Activated CD4-positive, alpha-beta T cell treated with anti-CD3 and anti-CD28 coated beads for 48 hours (primary cell): ENCODE measurements around the gene NKX1-1.
"Not testable (repeated sequence)": the region's sequence is repeated elsewhere in the genome, so short reads cannot be mapped to it uniquely, and the experiment has no call there.

ENCODE experiments used
- DNase-seq: peaks from one replicate; pipeline ENCODE4 v3.0.0-alpha.2; 2020

Gene NKX1-1

DNA sequence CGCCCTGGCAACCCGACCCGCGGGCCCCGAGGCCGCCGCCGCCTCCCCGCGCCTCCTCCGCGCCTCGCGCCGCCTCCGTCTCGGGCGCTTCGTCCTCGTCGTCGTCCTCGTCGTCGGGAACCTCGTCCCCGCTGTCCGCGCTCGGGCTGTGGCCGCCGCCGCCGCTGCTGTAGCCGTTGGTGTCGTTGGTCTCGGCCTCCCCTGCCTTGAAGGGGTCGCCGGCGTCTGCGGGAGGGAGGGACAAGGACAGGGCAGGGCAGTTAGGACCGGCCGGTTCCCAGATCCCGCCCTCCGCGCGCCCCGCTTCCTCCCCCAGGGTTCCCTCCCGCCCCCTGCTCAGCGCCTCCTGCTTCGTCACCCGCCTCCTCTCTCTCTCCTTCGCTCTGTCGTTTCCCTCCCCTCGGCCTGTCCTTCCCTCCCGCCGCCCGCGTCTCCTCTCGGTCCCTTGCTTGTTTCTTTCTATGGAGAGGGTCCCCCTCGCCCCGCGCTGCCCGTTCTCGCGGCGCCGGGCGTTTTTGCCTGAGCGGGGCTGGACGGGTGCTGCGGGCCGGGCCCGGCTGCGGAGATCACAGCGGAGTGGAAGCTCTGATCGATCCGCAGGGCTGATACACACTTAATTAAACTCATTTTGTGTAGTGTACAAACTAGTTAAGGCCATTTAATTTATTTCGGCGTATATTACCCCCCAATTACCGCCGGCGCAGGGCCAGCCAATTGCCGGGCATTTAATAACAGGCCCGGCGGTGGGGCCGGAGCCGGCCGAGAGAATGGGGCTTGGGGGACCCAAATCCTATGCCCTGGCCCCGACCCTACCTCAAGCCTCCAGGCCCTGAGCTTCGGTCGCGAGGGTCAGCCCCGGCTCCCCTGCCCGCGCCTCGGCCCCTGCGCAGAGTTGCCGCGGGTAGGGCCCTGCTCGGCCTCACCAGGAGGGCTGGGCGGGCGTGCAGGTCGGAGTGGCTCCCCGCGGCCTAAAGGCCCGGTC is 2.4 kb downstream of the NKX1-1 start:
- no peak for DNase-seq

DNA sequence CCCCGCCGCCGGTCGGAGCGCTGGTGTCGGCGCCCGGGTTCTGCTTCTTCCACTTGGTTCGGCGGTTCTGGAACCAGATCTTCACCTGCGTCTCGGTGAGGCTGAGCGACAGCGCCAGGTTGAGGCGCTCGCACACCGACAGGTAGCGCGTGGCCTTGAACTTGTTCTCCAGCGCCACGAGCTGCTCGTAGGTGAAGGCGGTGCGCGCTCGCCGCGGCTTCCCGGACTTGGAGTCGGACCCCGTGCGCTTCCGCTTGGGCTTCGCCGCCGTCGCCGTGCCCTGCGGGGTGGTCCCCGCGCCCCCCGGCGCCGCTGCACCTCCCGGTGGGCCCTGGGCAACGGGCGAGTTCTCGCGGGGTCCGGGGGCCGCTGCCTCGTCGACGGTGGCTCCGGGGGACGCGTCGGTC is 3.1 kb downstream of the NKX1-1 start:
- DNase-seq, result no peak

DNA sequence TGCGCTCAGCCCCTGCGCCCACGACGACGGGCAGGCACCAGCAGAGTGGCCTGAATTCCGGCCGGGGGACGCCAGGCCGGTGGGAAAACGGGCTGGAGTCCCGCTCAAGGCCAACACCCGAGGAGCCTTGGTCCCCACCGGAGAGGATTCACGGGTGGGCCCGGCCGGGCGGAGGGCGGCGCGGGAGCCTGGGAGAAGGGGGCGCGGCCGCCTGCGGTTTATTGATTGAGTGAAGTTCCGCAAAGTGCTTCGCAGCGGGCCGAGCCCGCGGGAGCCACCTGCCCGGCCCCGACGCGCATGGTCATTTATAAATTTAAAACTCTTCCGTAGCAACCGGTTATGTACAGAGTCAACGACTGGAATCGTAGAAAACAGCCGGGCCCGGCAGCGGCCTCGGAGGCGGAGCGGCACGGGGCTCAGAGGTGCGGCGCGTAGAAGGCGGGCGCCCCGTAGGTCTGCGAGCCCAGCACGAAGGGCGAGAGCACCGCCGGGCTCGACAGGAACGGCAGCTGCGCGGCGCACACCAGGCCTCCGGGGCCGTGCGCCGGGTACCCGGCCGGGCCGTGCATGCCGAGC is 3.6 kb downstream of the NKX1-1 start:
- DNase-seq, result no peak

DNA sequence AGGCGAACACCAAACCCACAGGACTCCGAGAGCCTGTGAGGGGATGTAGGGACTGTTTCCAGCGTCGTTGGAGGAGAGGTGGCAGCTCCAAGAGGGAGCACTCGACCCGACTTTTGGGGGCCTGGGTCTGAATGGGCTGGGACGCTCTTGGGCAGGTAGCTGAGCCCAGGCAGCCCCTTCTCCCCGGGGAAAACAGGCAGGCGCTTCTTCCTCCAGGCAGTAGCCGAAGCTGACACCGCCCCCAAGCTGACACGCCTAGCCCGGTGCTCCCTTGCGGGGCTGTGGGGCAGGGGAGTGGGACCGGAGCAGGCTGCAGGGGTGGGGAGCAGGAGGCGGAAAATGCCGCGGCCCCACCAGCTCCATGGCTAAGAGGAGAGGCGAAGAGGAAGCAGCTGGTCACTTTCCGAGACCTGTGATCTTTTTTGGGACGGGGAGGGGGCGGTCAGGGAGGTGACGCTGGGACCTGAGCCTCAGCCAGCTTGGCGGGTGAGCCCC is 4.2 kb downstream of the NKX1-1 start:
- no peak for DNase-seq

DNA sequence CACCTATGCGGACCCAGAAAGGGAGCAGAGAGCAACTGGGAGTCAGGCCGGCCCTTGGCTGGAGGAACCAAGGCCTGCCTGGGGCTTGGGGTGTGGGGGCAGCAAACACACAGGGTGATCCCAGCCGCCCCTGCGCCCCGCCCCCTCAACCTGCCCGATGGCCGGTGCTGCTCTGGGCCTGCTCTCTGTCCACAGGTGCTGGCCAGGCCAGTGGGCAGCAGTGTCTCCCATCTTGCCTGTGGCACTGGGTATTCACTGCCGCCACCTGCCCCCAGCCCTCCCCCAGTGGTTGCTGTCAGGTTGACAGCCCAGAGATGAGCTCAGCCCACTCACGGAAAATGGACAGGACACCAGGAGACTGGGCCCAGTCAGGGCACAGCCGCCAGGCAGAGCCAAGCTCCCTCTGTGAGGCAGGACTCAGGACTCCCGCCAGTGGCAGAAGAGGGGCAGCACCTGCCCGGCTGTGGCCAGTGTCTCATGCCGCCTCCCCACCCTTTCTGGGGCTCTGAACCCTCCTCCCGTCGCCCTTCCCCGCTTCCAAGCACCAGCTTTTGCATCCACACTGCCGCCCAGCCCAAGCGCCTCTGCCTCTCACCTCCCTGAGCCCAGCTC is 4.7 kb downstream of the NKX1-1 start:
- DNase-seq, result no peak

DNA sequence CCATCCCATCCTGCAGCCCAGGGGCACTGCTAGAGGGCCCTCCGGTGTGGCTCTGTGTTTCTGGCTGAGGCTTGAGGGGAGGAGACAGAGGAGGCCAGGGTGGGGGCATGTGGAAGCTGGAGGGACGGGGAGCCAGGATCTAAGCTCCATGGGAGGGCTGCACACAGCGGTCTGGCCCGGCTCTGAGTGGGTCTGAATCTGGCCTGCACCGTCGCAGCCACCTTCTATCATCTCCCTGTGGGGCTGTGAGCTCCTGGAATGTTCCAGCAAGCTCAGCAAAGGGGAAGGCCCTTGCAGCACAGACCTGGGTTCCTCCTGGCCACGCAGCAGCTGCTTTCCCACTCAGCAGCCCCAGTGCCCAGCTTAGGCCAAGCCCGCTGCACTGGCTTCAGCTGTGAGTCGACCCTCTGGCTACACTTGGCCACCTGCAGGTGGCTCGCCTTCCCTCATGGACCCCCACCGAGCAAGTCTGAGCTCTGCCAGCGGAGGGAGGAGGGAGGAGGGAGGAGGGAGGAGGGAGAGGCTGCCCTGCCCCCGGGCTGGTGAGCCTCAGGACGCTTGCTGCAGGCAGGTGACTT is 5.3 kb downstream of the NKX1-1 start:
- no peak for DNase-seq

DNA sequence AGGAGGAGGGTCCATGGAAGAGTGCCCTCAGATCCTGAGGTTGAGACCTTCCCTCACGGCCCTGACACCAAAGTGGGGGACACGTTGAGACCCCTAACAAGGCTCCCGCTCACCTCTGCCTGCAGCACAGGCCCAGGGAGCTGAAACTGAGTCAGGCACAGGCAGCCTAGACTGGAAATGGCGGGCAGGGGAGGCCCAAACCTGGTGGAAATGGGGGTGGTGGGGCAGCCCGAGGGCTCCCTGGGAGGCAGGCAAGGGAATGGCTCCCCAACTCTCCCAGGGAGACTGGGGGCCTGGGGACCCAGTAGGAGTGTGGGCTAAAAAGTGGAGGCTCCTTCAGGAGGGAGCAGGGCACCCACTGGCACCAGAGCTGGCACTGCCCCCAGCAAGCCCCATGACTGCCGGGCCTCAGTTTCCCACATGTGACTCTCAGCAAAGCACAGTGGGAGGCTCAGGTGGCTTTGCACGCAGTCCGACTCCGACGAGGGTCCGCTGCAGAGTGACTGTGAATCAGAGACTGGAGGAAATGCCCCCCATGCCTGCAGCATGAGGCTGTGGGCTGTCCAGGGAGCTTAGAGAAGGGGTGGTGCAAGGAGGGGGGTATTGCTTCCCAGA is 5.9 kb downstream of the NKX1-1 start:
- DNase-seq, result no peak

DNA sequence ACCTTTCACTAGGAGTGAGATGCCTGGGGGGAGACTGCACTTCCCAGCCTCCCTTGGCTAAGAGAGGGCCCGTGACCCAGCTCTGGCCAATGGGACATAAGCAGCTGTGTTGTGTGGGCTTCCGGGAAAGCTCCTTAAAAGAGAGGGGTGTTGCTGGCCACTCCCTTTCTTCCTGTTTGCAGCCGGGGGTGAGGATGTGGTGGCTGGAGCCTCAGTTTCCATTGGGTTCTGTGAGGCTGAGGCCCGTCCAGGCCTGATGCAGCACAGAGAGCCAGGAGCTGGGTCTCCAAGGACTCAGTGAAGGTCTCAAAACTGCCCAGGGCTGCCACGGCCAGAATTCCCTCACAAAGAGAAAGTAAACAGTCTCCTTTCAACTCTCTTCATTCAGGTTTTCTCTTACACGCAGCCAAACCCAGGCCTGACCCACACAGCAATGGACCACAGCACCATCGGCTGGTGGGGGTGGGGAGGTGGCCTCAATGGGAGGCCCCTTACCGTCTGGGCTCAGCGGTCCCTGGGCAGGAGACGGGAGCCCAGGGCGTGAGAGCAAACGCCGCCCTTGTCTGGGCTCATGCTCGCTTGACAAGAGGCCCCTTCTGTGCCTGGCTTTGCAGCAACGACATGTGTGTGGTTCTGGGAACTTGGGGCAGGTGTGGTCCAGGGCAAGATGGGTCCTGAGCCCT is 6.6 kb downstream of the NKX1-1 start:
- DNase-seq, result no peak

DNA sequence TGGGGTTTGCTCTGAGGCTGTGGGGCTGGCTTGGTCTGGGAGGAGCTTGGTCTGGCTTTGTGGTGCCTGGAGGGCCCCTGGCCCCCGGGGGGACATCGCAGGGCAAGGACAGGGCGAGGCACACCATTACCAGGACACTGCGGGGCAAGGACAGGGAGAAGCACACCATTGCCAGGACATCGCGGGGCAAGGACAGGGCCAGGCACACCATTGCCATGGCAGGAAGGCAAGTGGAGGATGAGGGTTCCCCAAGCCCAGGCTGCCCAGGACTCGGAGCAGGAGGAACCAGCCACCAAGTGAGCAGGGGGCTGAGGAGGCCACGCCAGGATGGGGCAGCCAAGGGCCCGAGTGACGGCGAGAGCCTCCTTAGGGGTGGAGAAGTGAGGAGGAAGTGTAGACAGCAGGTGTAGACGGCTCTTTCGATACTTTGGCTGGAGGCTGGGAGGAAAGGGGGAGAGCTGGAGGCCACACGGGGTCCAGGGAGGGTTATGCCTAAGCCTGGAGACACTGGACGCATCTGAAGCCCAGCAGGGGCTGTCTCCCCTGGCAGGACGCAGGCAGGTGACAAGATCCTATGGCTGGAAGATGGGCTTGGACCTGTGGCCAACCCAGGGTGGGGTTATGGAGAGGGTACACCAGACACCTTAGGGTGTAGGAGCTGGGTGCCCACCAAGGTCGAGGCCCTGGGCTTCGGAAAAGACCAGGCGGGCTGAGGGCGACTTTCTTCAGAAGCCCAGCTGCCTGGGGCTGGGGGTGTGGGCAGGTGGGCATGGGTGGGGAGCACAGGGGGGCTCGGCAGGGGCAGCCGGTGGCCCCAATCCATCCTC is 7.3 kb downstream of the NKX1-1 start:
- DNase-seq, result no peak

DNA sequence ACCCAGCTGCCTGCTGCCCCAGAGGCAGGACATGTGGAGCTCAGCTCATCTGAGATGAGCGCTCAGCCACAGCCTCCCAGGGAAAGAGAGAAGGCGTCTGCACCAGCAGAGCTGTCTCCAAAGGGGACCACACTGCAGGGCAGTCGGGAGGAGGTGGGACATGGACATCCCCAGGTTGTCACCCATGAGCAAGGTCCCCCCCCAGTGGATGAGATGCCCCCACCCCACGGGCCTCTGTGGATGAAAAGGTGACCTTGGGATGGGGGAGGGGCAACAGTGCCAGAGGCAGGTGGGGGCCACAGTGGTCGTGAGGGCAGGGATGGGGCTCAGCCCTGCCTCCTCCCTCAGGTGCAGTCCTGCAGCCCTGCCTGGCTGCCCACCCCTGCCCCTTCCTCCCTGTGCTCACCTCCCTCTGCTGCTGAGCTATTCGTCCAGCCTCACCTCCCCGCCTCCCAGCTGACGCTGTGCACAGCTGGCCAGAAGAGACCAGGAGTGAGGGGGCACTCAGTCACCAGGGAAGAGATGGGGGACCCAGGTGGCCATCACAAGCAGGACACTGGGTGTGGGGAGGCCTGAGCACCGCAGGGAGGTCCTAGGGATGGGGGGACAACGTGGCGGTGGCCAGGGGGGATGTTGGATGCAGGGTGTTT is 9.3 kb downstream of the NKX1-1 start:
- DNase-seq, result no peak

DNA sequence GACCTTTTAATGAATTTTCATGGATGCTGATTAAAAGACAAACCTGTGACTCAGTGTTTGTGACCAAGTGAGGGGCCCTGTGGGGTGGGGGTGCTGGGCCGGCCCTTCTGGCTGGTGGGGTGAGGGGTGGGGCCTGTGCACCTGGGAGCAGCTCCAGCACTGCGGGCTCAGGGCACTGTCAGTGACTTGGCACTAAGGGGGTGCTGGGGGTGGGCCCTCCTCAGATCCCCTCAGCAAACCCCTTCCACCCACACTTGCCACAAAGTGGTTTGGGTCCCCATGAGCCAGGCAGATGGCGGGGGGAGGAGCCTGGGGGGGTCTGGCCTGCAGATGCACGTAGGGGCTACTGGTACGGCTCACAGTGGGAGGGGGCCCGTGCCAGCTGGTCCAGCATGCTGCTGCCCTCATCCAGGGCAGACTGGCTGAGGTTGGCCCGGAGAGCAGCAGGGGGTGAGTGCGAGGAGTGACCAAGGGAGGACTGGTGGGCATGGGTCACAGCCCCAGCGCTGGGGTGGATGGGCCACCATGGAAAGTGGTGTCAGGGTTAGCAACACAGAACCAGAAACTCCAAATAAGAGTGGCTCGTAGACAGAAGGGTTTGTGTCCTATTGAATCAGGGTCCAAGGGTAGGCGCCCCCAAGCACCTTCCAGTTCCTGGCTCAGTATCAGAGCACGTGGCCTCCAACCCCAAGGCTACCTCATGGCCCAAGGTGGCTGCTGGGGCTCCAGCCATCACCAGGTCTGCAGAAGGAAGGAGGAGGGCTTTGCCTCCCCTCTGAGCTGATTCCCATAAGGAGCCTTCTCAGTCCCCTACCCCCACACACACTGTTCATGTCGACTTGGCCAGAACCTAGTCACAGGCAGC is 10.1 kb downstream of the NKX1-1 start:
- no peak for DNase-seq

DNA sequence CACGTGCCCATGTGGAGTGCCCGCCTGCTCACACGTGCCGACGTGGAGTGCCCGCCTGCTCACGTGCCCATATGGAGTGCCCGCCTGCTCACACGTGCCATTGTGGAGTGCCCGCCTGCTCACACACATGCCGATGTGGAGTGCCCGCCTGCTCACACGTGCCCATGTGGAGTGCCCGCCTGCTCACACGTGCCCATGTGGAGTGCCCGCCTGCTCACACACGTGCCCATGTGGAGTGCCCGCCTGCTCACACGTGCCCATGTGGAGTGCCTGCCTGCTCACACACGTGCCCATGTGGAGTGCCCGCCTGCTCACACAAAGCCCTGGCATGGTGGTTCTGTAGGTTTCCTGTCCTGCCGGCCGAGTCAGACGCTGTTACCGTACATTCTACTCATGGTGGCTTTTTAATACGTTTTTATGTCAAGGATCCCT is 10.8 kb downstream of the NKX1-1 start:
- not testable (repeated sequence) for DNase-seq

DNA sequence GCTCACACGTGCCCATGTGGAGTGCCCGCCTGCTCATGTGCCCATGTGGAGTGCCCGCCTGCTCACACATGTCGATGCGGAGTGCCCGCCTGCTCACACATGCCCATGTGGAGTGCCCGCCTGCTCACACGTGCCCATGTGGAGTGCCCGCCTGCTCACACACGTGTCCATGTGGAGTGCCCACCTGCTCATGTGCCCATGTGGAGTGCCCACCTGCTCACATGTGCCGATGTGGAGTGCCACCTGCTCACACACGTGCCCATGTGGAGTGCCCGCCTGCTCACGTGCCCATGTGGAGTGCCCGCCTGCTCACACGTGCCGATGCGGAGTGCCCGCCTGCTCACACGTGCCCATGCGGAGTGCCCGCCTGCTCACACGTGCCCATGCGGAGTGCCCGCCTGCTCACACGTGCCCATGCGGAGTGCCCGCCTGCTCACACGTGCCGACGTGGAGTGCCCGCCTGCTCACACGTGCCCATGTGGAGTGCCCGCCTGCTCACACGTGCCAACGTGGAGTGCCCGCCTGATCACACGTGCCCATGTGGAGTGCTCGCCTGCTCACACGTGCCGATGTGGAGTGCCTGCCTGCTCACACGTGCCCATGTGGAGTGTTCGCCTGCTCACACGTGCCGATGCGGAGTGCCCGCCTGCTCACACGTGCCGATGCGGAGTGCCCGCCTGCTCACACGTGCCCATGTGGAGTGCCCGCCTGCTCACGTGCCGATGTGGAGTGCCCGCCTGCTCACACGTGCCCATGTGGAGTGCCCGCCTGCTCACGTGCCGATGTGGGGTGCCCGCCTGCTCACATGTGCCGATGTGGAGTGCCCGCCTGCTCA is 11.5 kb downstream of the NKX1-1 start:
- not testable (repeated sequence) for DNase-seq

DNA sequence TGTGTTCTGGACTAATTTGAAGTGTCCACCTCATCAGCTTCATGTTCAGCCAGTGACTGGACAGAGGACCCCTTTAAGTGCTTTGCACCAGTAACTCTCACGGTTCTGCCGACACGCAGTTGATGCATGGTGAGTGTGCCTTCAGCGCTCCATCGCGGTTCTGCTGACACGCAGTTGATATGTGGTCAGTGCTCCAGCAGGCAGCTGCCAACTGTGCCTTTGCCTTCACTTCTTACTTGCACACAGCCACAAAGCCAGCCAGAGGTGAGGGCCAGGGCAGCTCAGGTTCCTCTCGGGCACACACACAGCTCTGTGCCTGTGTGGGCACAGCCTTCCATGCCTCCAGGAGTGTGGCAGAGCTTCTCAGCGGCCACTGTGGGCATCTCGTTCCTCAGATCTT is 12.4 kb downstream of the NKX1-1 start:
- no peak for DNase-seq

DNA sequence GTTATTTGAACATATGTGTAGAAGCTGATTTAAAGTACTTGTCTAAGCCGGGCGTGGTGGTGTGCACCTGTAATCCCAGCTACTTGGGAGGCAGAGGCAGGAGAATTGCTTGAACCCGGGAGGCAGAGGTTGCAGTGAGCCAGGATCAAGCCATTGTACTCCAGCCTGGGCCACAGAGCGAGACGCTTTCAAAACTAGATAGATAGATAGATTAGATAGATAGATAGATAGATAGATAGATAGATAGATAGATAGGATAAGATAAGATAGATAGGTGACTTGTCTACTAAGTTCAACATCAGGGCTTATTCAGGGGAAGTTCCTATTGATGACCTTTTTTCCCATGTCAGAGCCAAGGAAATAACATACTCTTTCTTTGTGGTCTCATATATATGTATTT is 12.9 kb downstream of the NKX1-1 start:
- not testable (repeated sequence) for DNase-seq

DNA sequence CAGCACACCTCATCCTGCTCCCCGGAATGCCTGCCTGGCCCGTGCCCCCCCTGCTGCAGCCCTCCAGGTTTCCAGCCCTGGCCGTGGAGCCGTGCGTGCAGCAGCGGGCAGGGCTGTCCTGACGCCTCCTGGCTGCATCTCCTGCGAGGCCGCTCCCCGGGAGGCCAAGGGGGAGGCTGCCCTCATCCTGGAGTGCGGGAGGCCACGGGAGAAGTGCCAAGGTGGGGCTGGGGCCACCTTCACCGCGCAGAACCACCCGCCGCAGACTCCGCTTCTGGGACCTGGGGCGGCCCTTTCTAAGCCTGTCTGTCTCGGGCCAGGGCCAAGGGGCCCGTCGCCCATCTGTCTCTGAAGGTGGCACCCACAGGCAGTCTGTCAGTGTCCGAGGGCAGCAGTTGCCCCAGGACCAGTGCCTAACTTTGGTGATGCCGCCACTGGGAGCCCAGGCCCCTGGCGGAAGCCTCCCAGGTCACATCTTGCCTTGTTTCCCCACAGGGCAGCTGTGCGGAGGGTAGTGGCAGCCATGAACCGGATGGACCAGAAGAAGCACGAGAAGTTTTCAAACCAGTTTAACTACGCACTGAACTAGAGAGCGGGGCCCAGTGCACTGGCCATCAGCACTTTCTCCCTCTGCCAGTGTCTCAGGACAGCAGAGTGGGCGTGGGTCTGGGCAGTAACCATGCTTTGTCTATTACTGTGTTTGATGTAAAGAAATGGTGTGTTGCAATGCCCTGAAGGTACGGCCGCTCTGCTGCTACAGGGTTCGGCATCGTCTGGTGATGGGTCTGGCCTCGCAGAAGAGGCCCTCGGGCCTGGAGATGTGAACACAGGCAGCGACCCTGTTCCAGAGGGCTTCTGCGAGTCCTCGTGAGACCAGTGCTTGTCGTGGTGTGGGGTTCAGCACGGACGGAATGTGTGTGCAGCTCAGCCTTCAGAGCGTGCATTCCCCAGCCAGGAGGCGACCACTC is 20.6 kb downstream of the NKX1-1 start:
- DNase-seq, result no peak

DNA sequence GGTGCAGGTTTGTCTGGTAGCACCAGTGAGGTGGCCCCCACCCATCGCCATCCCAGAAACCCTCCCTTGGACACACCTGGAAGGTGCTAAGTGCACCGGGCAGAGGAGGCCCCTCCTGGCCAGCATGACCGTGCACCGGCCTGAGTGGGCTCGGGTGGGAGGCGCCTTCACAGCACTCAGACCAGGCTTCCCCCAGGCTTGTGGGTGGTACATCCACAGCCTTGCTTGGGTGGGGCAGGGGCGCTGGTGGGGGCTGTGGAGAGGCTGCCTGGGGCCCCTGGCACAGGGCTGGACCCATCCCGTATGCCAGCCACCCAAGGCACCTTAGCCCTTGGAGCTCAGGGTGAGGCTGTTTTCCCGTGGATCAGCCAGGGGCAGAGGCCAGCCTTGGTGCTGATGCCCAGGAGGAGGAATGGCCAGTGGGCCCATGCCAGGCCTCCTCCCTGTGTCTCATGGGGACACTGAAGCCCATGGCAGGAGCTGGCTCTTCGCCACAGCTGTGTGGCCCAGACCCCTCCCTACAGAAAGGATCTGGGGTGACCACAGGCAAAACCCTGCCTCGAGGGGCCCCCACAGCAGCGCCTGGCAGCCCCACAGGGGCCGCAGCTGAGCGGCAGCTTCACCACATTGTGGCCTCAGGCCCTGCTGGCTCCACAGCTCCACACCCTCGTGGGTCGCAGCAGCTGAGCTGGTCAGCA is 21.4 kb downstream of the NKX1-1 start:
- DNase-seq, result no peak
